Measurements from ENCODE around the gene YWHAH.

DNA sequence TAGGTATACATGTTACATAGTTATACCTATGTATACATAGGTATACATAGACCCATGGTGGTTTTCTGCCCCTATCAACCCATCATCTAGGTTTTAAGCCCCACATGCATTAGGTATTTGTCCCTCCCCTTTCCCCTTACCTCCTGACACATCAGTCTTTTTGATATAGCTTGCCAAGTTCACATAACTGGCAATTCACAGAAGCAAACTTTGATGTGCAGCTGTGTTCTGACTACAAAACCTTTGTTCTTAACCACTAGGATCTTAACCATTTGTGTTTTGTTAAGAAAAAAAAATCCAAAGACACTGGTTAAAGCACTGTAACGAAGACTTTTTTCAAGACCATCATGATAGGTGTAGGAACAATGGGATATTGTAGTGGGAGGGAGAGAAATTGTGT is 55.8 kb downstream of the YWHAH start:
- TF ChIP-seq, protein P1, sequence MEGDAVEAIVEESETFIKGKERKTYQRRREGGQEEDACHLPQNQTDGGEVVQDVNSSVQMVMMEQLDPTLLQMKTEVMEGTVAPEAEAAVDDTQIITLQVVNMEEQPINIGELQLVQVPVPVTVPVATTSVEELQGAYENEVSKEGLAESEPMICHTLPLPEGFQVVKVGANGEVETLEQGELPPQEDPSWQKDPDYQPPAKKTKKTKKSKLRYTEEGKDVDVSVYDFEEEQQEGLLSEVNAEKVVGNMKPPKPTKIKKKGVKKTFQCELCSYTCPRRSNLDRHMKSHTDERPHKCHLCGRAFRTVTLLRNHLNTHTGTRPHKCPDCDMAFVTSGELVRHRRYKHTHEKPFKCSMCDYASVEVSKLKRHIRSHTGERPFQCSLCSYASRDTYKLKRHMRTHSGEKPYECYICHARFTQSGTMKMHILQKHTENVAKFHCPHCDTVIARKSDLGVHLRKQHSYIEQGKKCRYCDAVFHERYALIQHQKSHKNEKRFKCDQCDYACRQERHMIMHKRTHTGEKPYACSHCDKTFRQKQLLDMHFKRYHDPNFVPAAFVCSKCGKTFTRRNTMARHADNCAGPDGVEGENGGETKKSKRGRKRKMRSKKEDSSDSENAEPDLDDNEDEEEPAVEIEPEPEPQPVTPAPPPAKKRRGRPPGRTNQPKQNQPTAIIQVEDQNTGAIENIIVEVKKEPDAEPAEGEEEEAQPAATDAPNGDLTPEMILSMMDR (conservative IDR thresholded peaks at IDR 0.05; ENCODE audit: low read length), result no peak
- no peak for TF ChIP-seq EZH2phosphoT487 (IDR thresholded peaks at IDR 0.05; ENCODE audit: borderline replicate concordance, low read depth, low read length)
